ENCODE results near the gene ARL8B.
"Not testable (repeated sequence)": the region's sequence is repeated elsewhere in the genome, so short reads cannot be mapped to it uniquely, and the experiment has no call there.

The ARL8B gene

GRCh38 chr3:5122030-5122740 lies at the start of gene ARL8B:
TSS of gene ARL8B (plus strand) at chr3:5122292. CDS start at chr3:5122466, 174 bp downstream.
- Mint-ChIP-seq H3K27ac (peak within 1 kb of the TSS; percentile 90), H3K4me3 (peak within 1 kb of the TSS; percentile 92), H3K9me3 (no peaks in the 10 kb centered on the region), H3K36me3 (ENCODE audit: low read depth) (peaks cover 6% of the 10 kb centered on the region), H3K4me1 (ENCODE audit: low read depth) (peaks cover 21% of the 10 kb centered on the region), H3K27me3 (ENCODE audit: low read depth) (no peaks in the 10 kb centered on the region)

GRCh38 chr3:5073374-5074085 lies 48.6 kb upstream of the ARL8B start:
- no peaks in the 10 kb centered on the region for H3K4me1 Mint-ChIP-seq (ENCODE audit: low read depth)
- H3K27ac Mint-ChIP-seq, result no peak overlapping the region
- H3K4me3 Mint-ChIP-seq, result no peak overlapping the region
- no peaks in the 10 kb centered on the region for H3K36me3 Mint-ChIP-seq (ENCODE audit: low read depth)
- H3K9me3 Mint-ChIP-seq, result no peaks in the 10 kb centered on the region
- H3K27me3 Mint-ChIP-seq (ENCODE audit: low read depth), result peaks cover 44% of the 10 kb centered on the region

DNA sequence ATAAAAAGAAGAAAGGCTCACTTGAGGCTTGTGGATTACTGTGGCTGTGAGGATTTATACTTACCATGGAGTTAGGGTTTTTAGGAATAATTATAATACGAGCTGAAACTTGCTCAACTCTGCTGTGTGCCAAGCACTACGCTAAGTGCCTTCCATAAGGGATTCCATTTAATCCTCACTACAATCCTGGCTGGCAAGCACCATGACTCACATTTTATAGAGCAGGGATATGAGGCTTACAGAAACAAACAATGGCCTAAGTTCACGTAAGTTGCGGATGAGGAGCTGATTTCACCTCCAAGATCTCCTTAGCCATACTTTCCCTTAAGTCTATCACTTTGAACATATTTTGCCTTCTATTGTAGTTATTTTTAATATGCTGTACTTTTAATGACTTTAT lies 43.9 kb upstream of the ARL8B start:
- H3K4me3 Mint-ChIP-seq, result no peak overlapping the region
- no peaks in the 10 kb centered on the region for H3K4me1 Mint-ChIP-seq (ENCODE audit: low read depth)
- no peaks in the 10 kb centered on the region for H3K36me3 Mint-ChIP-seq (ENCODE audit: low read depth)
- H3K27me3 Mint-ChIP-seq (ENCODE audit: low read depth), result peaks cover 10% of the 10 kb centered on the region
- H3K9me3 Mint-ChIP-seq, result no peaks in the 10 kb centered on the region
- no peak overlapping the region for H3K27ac Mint-ChIP-seq

DNA sequence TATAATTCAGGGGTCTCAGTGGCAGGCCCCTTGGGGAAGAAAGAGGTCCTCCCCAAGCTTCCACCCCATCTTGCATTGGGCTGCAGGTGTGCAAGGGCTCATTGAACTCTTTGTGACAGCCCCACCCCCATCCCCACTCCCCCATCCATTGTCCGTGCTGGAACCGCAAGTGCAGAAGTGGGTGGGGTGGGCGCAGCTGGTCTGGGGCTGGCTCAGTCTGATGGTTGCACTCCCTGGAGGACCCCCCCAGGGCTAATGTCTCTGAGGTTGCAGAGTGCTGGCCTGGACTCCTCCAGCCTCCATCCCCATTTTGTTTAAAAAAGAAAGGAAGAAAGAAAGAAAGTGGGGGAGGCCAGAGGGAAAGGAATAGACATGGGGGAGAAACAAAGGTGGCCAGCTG lies 42.3 kb upstream of the ARL8B start:
- H3K27ac Mint-ChIP-seq, result no peak overlapping the region
- no peaks in the 10 kb centered on the region for H3K27me3 Mint-ChIP-seq (ENCODE audit: low read depth)
- H3K4me3 Mint-ChIP-seq, result no peak overlapping the region
- no peaks in the 10 kb centered on the region for H3K36me3 Mint-ChIP-seq (ENCODE audit: low read depth)
- no peaks in the 10 kb centered on the region for H3K9me3 Mint-ChIP-seq
- H3K4me1 Mint-ChIP-seq (ENCODE audit: low read depth), result no peaks in the 10 kb centered on the region

DNA sequence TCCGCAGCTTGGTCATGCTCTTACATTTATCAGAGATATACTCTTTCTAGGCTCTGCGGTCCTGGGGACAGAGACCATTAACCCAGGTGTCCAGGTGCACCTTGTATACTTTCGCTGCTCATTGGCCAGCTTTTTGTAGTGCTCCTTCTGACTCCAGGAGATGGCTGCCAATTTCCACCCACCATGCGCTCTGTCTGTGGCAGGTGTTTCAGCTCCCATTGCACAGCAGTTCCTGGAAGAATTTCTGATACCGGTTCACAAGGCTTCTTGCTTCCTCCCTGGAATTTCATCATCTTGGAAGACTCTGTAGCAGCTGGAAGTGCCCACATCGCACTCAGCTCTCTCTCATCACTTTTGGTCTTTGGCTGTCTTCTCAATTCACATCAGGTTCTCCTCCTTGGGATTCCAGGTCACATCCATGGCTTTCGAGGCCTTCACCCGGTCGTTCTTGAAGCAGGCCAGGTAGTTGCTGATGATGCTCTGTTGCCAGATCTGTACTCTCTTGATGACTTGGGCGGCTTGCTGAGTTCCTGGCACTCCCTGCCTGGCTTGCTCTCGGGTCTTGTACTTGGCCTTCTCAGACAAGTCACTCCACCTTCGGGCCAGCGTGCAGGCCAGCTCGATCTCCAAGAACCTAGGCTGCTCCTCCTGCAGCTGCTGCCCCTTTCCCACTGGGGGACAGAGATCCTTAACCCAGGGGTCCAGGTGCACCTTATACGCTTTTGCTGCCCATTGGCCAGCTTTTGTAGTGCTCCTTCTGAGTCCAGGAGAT lies 41.1 kb upstream of the ARL8B start:
- Mint-ChIP-seq H3K27me3 (ENCODE audit: low read depth) (no peaks in the 10 kb centered on the region), H3K4me1 (ENCODE audit: low read depth) (no peaks in the 10 kb centered on the region), H3K9me3 (no peaks in the 10 kb centered on the region), H3K27ac (no peak overlapping the region), H3K36me3 (ENCODE audit: low read depth) (no peaks in the 10 kb centered on the region), H3K4me3 (no peak overlapping the region)

DNA sequence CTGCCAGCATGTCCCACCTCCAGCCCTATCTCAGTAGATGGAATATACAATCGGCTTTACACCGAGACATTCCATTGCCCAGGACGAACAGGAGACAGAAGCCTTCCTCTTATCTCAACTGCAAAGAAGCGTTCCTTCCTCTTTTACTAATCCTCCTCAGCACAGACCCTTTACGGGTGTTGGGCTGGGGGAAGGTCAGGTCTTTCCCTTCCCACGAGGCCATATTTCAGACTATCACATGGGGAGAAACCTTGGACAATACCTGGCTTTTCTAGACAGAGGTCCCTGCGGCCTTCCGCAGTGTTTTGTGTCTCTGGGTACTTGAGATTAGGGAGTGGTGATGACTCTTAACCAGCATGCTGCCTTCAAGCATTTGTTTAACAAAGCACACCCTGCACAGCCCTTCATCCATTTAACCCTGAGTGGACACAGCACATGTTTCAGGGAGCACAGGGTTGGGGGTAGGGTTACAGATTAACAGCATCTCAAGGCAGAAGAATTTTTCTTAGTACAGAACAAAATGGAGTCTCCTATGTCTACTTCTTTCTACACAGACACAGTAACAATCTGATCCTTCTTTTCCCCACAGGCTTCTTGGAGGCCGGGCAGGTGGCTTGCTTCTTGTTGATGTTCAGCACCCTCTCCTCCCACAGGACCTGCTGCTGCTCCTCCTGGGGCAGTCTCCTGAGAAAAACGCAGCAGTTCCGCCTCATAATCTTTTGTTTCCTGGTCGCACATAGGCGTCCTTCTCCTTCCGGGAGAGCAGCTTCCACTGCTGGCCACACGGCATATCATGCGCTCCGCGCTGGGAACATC lies 39.9 kb upstream of the ARL8B start:
- not testable (repeated sequence) for H3K4me3 Mint-ChIP-seq; H3K27me3 Mint-ChIP-seq (ENCODE audit: low read depth); H3K9me3 Mint-ChIP-seq; H3K27ac Mint-ChIP-seq; H3K36me3 Mint-ChIP-seq (ENCODE audit: low read depth); H3K4me1 Mint-ChIP-seq (ENCODE audit: low read depth)

GRCh38 chr3:5082789-5083115 lies 39.3 kb upstream of the ARL8B start:
- H3K27ac Mint-ChIP-seq, result no peak overlapping the region
- no peaks in the 10 kb centered on the region for H3K27me3 Mint-ChIP-seq (ENCODE audit: low read depth)
- no peak overlapping the region for H3K4me3 Mint-ChIP-seq
- no peaks in the 10 kb centered on the region for H3K4me1 Mint-ChIP-seq (ENCODE audit: low read depth)
- no peaks in the 10 kb centered on the region for H3K36me3 Mint-ChIP-seq (ENCODE audit: low read depth)
- no peaks in the 10 kb centered on the region for H3K9me3 Mint-ChIP-seq

DNA sequence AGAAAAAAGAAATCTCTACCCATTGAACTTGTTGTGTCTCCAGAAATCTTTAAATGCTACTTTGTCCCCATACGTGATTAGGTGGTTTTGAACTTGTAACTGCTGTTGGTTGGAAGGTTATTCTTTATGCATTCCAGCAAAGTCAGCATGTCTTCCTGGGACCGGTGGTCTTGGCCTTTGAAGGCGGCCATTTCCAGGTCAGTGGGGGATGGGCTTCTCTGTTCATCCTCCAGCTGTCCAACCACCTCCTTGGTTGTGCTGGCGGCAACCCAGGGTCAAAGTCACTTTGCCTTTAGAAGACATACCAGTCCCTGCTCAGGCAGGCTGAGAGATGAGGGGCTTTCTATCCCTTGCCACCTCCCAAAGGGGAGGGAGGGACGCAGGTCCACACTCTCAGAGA lies 37.9 kb upstream of the ARL8B start:
- H3K4me1 Mint-ChIP-seq (ENCODE audit: low read depth), result no peaks in the 10 kb centered on the region

GRCh38 chr3:5086708-5087107 lies 35.4 kb upstream of the ARL8B start:
- no peaks in the 10 kb centered on the region for H3K9me3 Mint-ChIP-seq
- no peak overlapping the region for H3K27ac Mint-ChIP-seq
- H3K27me3 Mint-ChIP-seq (ENCODE audit: low read depth), result peaks cover 10% of the 10 kb centered on the region
- H3K4me3 Mint-ChIP-seq, result no peak overlapping the region
- H3K36me3 Mint-ChIP-seq (ENCODE audit: low read depth), result no peaks in the 10 kb centered on the region
- H3K4me1 Mint-ChIP-seq (ENCODE audit: low read depth), result no peaks in the 10 kb centered on the region

More for the DNA sequence above, 37.9 kb upstream of the ARL8B start:
- H3K27me3 Mint-ChIP-seq (ENCODE audit: low read depth), result no peaks in the 10 kb centered on the region
- H3K27ac Mint-ChIP-seq, result no peak overlapping the region
- no peak overlapping the region for H3K4me3 Mint-ChIP-seq
- H3K36me3 Mint-ChIP-seq (ENCODE audit: low read depth), result no peaks in the 10 kb centered on the region
- H3K9me3 Mint-ChIP-seq, result no peaks in the 10 kb centered on the region

GRCh38 chr3:5087209-5087608 lies 34.9 kb upstream of the ARL8B start:
- no peak overlapping the region for H3K27ac Mint-ChIP-seq
- no peaks in the 10 kb centered on the region for H3K36me3 Mint-ChIP-seq (ENCODE audit: low read depth)
- no peaks in the 10 kb centered on the region for H3K4me1 Mint-ChIP-seq (ENCODE audit: low read depth)
- H3K27me3 Mint-ChIP-seq (ENCODE audit: low read depth), result peaks cover 10% of the 10 kb centered on the region
- H3K9me3 Mint-ChIP-seq, result no peaks in the 10 kb centered on the region
- no peak overlapping the region for H3K4me3 Mint-ChIP-seq

GRCh38 chr3:5090197-5090596 lies 31.9 kb upstream of the ARL8B start:
- no peak overlapping the region for H3K27ac Mint-ChIP-seq
- no peaks in the 10 kb centered on the region for H3K9me3 Mint-ChIP-seq
- H3K4me3 Mint-ChIP-seq, result no peak overlapping the region
- H3K36me3 Mint-ChIP-seq (ENCODE audit: low read depth), result no peaks in the 10 kb centered on the region
- peaks cover 27% of the 10 kb centered on the region for H3K27me3 Mint-ChIP-seq (ENCODE audit: low read depth)
- H3K4me1 Mint-ChIP-seq (ENCODE audit: low read depth), result no peaks in the 10 kb centered on the region

DNA sequence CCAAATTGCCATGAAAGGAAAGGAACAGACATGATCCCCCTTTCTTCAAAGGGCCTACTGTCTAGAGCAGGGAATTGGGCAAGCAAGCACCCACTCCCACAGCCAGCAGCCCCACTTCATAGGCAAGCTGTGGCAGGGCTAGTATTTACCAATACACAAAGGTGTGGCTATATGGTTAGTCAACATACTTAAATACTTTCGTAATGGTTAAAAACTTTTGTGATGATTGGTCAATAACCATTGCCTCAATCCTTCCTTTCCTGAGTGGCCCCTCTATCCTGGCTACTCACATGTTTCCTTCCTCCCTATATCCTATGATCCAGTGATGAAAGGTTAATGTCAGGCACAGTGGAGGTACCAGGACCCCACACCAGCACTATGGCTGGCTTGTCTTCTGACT lies 30.1 kb upstream of the ARL8B start:
- H3K4me1 Mint-ChIP-seq (ENCODE audit: low read depth), result no peaks in the 10 kb centered on the region
- H3K9me3 Mint-ChIP-seq, result no peaks in the 10 kb centered on the region
- H3K27ac Mint-ChIP-seq, result no peak overlapping the region
- H3K36me3 Mint-ChIP-seq (ENCODE audit: low read depth), result no peaks in the 10 kb centered on the region
- H3K4me3 Mint-ChIP-seq, result no peak overlapping the region
- peaks cover 39% of the 10 kb centered on the region for H3K27me3 Mint-ChIP-seq (ENCODE audit: low read depth)

- Mint-ChIP-seq H3K4me1 (ENCODE audit: low read depth) (no peaks in the 10 kb centered on the region), H3K36me3 (ENCODE audit: low read depth) (no peaks in the 10 kb centered on the region), H3K4me3 (no peak overlapping the region), H3K9me3 (no peaks in the 10 kb centered on the region), H3K27ac (no peak overlapping the region), H3K27me3 (ENCODE audit: low read depth) (peaks cover 46% of the 10 kb centered on the region)
Measured at GRCh38 chr3:5093731-5094130, 28.4 kb upstream of the ARL8B start.

DNA sequence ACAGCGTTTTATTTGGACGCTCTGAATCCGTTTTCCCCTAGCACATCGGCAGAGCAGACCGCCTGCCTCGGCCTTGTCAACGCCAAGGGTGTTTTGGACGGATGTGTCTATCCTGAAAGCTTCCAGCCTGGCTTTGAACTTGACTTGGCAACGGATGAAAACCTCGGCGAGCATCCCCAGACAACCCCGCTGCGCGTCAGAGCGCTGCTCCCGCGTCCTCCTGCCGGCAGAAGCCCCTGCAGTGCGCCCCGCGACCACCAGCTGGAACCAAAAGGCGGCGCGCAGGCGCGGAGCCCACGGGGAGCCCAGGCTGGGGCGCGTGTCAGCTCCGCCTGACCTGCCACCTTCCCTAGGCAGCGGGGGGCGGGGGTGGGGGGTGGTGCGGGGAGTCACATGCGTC lies 26.2 kb upstream of the ARL8B start:
- Mint-ChIP-seq H3K36me3 (ENCODE audit: low read depth) (no peaks in the 10 kb centered on the region), H3K9me3 (no peaks in the 10 kb centered on the region), H3K4me1 (ENCODE audit: low read depth) (no peaks in the 10 kb centered on the region), H3K4me3 (no peak overlapping the region), H3K27ac (no peak overlapping the region), H3K27me3 (ENCODE audit: low read depth) (peaks cover 40% of the 10 kb centered on the region)

Data from T-helper 1 cell treated with Interleukin-12 subunit alpha and Interleukin-12 subunit beta and Interleukin-4 antibody, amounts not matched to agents 30 μg/mL and 1 μg/mL, for 36 hours (primary cell).